ENCODE results near the gene DFFB. TPM values are rescaled to one million over a fixed set of nuclear protein-coding genes. Genes with fewer than 3 reads are reported as not detected.

Gene DFFB
- total and polyA plus RNA-seq, 2 donors (not counting 1 experiment from before 2014, with no cell fraction given): 6.4 to 7.6 TPM

DNA sequence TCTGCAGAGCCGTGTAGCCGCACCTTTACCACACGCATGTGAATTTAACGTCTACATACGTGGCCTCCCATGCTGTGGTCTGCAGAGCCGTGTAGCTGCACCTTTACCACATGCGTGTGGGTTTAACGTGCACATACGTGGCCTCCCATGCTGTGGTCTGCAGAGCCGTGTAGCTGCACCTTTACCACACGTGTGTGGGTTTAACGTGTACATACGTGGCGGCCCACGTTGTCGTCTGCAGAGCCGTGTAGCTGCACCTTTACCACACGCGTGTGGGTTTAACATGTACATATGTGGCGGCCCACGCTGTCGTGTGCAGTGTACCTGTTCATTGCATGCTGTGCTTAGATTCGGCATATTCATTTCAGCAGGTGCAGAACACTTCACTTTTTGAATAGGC is 17.5 kb downstream of the DFFB start:
- Histone ChIP-seq H3K36me3 (ENCODE audit: control insufficient read depth, insufficient read depth, low read length) (no peaks in the 10 kb centered on the region), H3K9me3 (ENCODE audit: control insufficient read depth, insufficient read depth, low read depth, low read length) (no peaks in the 10 kb centered on the region), H3K79me2 (ENCODE audit: control insufficient read depth, insufficient read depth, low read length) (no peaks in the 10 kb centered on the region), H3K4me1 (ENCODE audit: control insufficient read depth, extremely low read depth, insufficient read depth, low read length) (no peaks in the 10 kb centered on the region), H3K9ac (ENCODE audit: insufficient read depth, low read length) (no peak overlapping the region), H3K4me3 (replicated peaks in 1 of 4; ENCODE audit: control extremely low read depth in 1 of 4, insufficient read depth in 1 of 4, low read depth in 3 of 4, low read length in 4 of 4) (no peak overlapping the region), H4K20me1 (ENCODE audit: control insufficient read depth, extremely low read depth, insufficient read depth, low read length) (no peaks in the 10 kb centered on the region), H3K27me3 (ENCODE audit: control insufficient read depth, insufficient read depth, low read length) (no peaks in the 10 kb centered on the region), H2AFZ (ENCODE audit: low read length) (no peak overlapping the region), H3K27ac (ENCODE audit: insufficient read depth, low read length) (no peak overlapping the region), H3K4me2 (ENCODE audit: extremely low read depth, insufficient read depth, low read length) (no peak overlapping the region)
- TF ChIP-seq EZH2 (IDR thresholded peaks at IDR 0.05; ENCODE audit: low read length, missing control alignments): no peak
- TF ChIP-seq, protein P1, sequence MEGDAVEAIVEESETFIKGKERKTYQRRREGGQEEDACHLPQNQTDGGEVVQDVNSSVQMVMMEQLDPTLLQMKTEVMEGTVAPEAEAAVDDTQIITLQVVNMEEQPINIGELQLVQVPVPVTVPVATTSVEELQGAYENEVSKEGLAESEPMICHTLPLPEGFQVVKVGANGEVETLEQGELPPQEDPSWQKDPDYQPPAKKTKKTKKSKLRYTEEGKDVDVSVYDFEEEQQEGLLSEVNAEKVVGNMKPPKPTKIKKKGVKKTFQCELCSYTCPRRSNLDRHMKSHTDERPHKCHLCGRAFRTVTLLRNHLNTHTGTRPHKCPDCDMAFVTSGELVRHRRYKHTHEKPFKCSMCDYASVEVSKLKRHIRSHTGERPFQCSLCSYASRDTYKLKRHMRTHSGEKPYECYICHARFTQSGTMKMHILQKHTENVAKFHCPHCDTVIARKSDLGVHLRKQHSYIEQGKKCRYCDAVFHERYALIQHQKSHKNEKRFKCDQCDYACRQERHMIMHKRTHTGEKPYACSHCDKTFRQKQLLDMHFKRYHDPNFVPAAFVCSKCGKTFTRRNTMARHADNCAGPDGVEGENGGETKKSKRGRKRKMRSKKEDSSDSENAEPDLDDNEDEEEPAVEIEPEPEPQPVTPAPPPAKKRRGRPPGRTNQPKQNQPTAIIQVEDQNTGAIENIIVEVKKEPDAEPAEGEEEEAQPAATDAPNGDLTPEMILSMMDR (conservative IDR thresholded peaks at IDR 0.05 in 1 of 2, IDR thresholded peaks at IDR 0.05 in 1 of 2; ENCODE audit: low read depth in 1 of 2, low read length in 2 of 2): no peak
- no peak for DNase-seq (ENCODE audit: low read depth in 2 of 2)

DNA sequence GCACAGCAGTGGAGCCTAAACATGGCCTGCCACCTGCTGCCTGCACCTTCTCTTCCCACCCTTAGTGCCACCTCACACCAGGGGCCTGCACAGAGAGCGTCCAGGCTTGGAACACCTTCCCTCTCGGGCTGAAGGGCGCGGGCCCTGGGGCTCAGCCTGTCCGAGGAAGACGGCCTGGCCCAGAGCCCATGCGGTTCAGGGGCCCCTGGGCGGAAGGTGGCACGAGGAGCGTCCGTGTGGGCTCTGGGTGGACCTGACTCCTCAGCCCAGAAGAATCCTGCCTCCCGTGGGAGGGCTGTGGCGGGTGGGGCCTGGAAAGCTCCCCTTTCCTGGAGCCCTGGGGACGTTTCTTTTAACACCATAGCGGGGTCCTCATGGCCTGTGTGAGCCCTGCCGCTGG is 19.4 kb downstream of the DFFB start:
- Histone ChIP-seq H3K36me3 (ENCODE audit: control insufficient read depth, insufficient read depth, low read length) (no peaks in the 10 kb centered on the region), H2AFZ (ENCODE audit: low read length) (no peak overlapping the region), H3K79me2 (ENCODE audit: control insufficient read depth, insufficient read depth, low read length) (no peaks in the 10 kb centered on the region), H3K4me3 (replicated peaks in 1 of 4; ENCODE audit: control extremely low read depth in 1 of 4, insufficient read depth in 1 of 4, low read depth in 3 of 4, low read length in 4 of 4) (no peak overlapping the region), H3K27me3 (ENCODE audit: control insufficient read depth, insufficient read depth, low read length) (no peaks in the 10 kb centered on the region), H3K9me3 (ENCODE audit: control insufficient read depth, insufficient read depth, low read depth, low read length) (no peaks in the 10 kb centered on the region), H4K20me1 (ENCODE audit: control insufficient read depth, extremely low read depth, insufficient read depth, low read length) (no peaks in the 10 kb centered on the region), H3K4me1 (ENCODE audit: control insufficient read depth, extremely low read depth, insufficient read depth, low read length) (no peaks in the 10 kb centered on the region), H3K9ac (ENCODE audit: insufficient read depth, low read length) (no peak overlapping the region), H3K27ac (ENCODE audit: insufficient read depth, low read length) (no peak overlapping the region), H3K4me2 (ENCODE audit: extremely low read depth, insufficient read depth, low read length) (no peak overlapping the region)
- DNase-seq (ENCODE audit: low read depth in 2 of 2): no peak
- TF ChIP-seq EZH2 (IDR thresholded peaks at IDR 0.05; ENCODE audit: low read length, missing control alignments): no peak
- TF ChIP-seq, protein P1 (conservative IDR thresholded peaks at IDR 0.05 in 1 of 2, IDR thresholded peaks at IDR 0.05 in 1 of 2; ENCODE audit: low read depth in 1 of 2, low read length in 2 of 2): no peak

DNA sequence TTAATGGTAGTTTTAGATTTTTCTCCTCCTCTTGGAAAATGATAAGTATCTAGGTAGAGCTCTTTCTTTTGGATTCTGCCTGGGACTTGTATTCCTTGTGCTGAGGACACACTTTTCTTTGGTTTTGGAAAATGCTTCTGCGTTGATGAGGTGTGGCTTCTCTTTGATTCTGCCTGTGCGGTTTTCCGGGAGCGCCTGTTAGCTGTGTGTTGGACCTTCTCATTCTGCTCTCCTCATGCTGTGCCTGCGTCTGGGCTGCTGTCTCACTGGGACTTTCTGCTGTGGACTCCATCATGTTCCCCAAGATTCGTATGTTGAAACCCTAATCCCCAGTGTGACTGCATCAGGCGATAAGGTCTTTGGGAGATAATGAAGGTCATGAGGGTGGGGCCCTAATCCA is 21.8 kb downstream of the DFFB start:
- Histone ChIP-seq H3K27me3 (ENCODE audit: control insufficient read depth, insufficient read depth, low read length) (no peaks in the 10 kb centered on the region), H3K36me3 (ENCODE audit: control insufficient read depth, insufficient read depth, low read length) (no peaks in the 10 kb centered on the region), H3K9ac (ENCODE audit: insufficient read depth, low read length) (no peak overlapping the region), H4K20me1 (ENCODE audit: control insufficient read depth, extremely low read depth, insufficient read depth, low read length) (no peaks in the 10 kb centered on the region), H3K9me3 (ENCODE audit: control insufficient read depth, insufficient read depth, low read depth, low read length) (no peaks in the 10 kb centered on the region), H3K4me2 (ENCODE audit: extremely low read depth, insufficient read depth, low read length) (no peak overlapping the region), H3K4me1 (ENCODE audit: control insufficient read depth, extremely low read depth, insufficient read depth, low read length) (no peaks in the 10 kb centered on the region), H3K79me2 (ENCODE audit: control insufficient read depth, insufficient read depth, low read length) (no peaks in the 10 kb centered on the region), H3K27ac (ENCODE audit: insufficient read depth, low read length) (no peak overlapping the region), H3K4me3 (replicated peaks in 1 of 4; ENCODE audit: control extremely low read depth in 1 of 4, insufficient read depth in 1 of 4, low read depth in 3 of 4, low read length in 4 of 4) (no peak overlapping the region), H2AFZ (ENCODE audit: low read length) (no peak overlapping the region)
- DNase-seq (ENCODE audit: low read depth in 2 of 2): no peak
- TF ChIP-seq, protein P1 (conservative IDR thresholded peaks at IDR 0.05 in 1 of 2, IDR thresholded peaks at IDR 0.05 in 1 of 2; ENCODE audit: low read depth in 1 of 2, low read length in 2 of 2): no peak
- TF ChIP-seq EZH2 (IDR thresholded peaks at IDR 0.05; ENCODE audit: low read length, missing control alignments): no peak

All from fibroblast of lung (primary cell).